SK-N-SH treated with all-trans-retinoic acid at 6 μM for 48 hours (cell line): ENCODE results near the gene DENND1B.

Source experiments
- ARNTL ChIP-seq: fragments of 450-650 bp; formaldehyde crosslinking; IDR thresholded peaks from 2 replicates; pipeline ENCODE4 v1.5.0; 2020; ENCODE audit warnings: low read depth, mild to moderate bottlenecking, moderate library complexity, borderline replicate concordance
- BACH2 ChIP-seq: fragments of 250-450 bp; sonication (Bioruptor Pico); IDR thresholded peaks from 2 replicates; pipeline ENCODE4 v1.9.0; 2021; ENCODE audit warnings: mild to moderate bottlenecking, borderline replicate concordance
- CREB5 ChIP-seq: fragments of 250-450 bp; sonication (Bioruptor Pico); IDR thresholded peaks from 2 replicates; pipeline ENCODE4 v1.5.1; 2020; ENCODE audit warnings: low read depth, mild to moderate bottlenecking, moderate library complexity
- GLIS3 ChIP-seq: fragments of 250-450 bp; sonication (Bioruptor Pico); IDR thresholded peaks from 2 replicates; pipeline ENCODE4 v1.5.0; 2020; ENCODE audit warnings: mild to moderate bottlenecking, moderate library complexity
- ZFP3 ChIP-seq: fragments of 250-450 bp; sonication (Bioruptor Pico); IDR thresholded peaks from 2 replicates; pipeline ENCODE4 v1.5.0; 2020; ENCODE audit warnings: mild to moderate bottlenecking, moderate library complexity
- ZFP30 ChIP-seq: fragments of 450-650 bp; formaldehyde crosslinking; IDR thresholded peaks from 2 replicates; pipeline ENCODE4 v1.5.0; 2022; ENCODE audit warnings: mild to moderate bottlenecking, moderate library complexity
- ZNF70 ChIP-seq: fragments of 450-650 bp; formaldehyde crosslinking; IDR thresholded peaks from 2 replicates; pipeline ENCODE4 v1.5.0; 2020; ENCODE audit warnings: mild to moderate bottlenecking, moderate library complexity

- TF ChIP-seq ZFP30 (CRISPR knock-in tag) (no peak), CREB5 (no peak), BACH2 (CRISPR knock-in tag) (no peak), ZNF70 (CRISPR knock-in tag) (no peak), GLIS3 (CRISPR knock-in tag) (no peak), ZFP3 (CRISPR knock-in tag) (no peak), ARNTL (CRISPR knock-in tag) (no peak)
These were observed 34.3 kb downstream of the DENND1B start for GRCh38 chr1:197740992-197741391.
